Osteoblast (primary cell): Measurements from ENCODE around the gene LMTK2. TPM values are rescaled to one million over a fixed set of nuclear protein-coding genes. Genes with fewer than 3 reads are reported as not detected.
A peak's percentile ranks its signal among the peaks of the same experiment; 100 is the strongest.

Source experiments
- DNase-seq: peaks from one replicate; pipeline ENCODE4 v3.0.0; 2011; ENCODE audit warnings: low spot score, mixed read lengths; ENCODE audit not compliant: insufficient read length; ENCODE audit errors: missing footprints
- H2AFZ ChIP-seq: 2 replicates; pipeline ENCODE4 v1.6.0; 2011; ENCODE audit warnings: mild to moderate bottlenecking, low read length
- H3K27ac ChIP-seq: 2 replicates; pipeline ENCODE4 v1.5.1; 2011; ENCODE audit warnings: mild to moderate bottlenecking, low read depth, low read length, moderate library complexity
- H3K27me3 ChIP-seq: 2 replicates; pipeline ENCODE4 v1.6.0; 2012; ENCODE audit warnings: mild to moderate bottlenecking, control low read depth, inconsistent platforms, low read length, moderate library complexity; ENCODE audit not compliant: insufficient read depth
- H3K36me3 ChIP-seq: 2 replicates; pipeline ENCODE4 v1.5.1; 2011; ENCODE audit warnings: mild to moderate bottlenecking, low read length, control low read depth, moderate library complexity; ENCODE audit not compliant: insufficient read depth
- H3K4me1 ChIP-seq: 2 replicates; pipeline ENCODE4 v1.5.1; 2011; ENCODE audit warnings: mild to moderate bottlenecking, low read length, control low read depth, moderate library complexity; ENCODE audit not compliant: insufficient read depth
- H3K4me2 ChIP-seq: 2 replicates; pipeline ENCODE4 v1.6.0; 2011; ENCODE audit warnings: mild to moderate bottlenecking, low read length; ENCODE audit not compliant: insufficient read depth
- H3K4me3 ChIP-seq: fragments of 200-600 bp; sonication (generic); 3 replicates; pipeline ENCODE4 v1.5.1; 2012; ENCODE audit warnings: mild to moderate bottlenecking, low read length, inconsistent platforms; ENCODE audit not compliant: insufficient read depth
- H3K79me2 ChIP-seq: 2 replicates; pipeline ENCODE4 v1.6.0; 2012; ENCODE audit warnings: mild to moderate bottlenecking, low read length, control low read depth, inconsistent platforms; ENCODE audit not compliant: insufficient read depth
- H3K9me3 ChIP-seq: 2 replicates; pipeline ENCODE4 v1.5.1; 2011; ENCODE audit warnings: low read depth, low read length, control low read depth
- H4K20me1 ChIP-seq: 2 replicates; pipeline ENCODE4 v1.6.0; 2012; ENCODE audit warnings: mild to moderate bottlenecking, low read length, control low read depth; ENCODE audit not compliant: insufficient read depth
- total RNA-seq: library from RNA; depleted of rRNA; stranded (reverse); fragments of >200 nt; gene quantifications from 2 replicates; pipeline ENCODE4 v1.2.3, GENCODE V29; 2012
- TF ChIP-seq, protein P1 (sequence below): IDR thresholded peaks from 2 replicates; pipeline ENCODE4 v1.5.1; 2011; ENCODE audit warnings: mild to moderate bottlenecking, low read depth, low read length, moderate library complexity; ENCODE audit errors: extremely low read depth

The LMTK2 gene
- total RNA-seq, 1 donor: 14.1 TPM

- Histone ChIP-seq H3K9me3 (no peaks in the 10 kb centered on the region), H3K4me1 (no peaks in the 10 kb centered on the region), H3K27me3 (no peaks in the 10 kb centered on the region), H2AFZ (no peak overlapping the region), H3K36me3 (no peaks in the 10 kb centered on the region), H3K4me2 (no peak overlapping the region), H3K4me3 (no peak overlapping the region), H3K79me2 (no peaks in the 10 kb centered on the region), H4K20me1 (no peaks in the 10 kb centered on the region), H3K27ac (no peak overlapping the region)
- TF ChIP-seq, protein P1, sequence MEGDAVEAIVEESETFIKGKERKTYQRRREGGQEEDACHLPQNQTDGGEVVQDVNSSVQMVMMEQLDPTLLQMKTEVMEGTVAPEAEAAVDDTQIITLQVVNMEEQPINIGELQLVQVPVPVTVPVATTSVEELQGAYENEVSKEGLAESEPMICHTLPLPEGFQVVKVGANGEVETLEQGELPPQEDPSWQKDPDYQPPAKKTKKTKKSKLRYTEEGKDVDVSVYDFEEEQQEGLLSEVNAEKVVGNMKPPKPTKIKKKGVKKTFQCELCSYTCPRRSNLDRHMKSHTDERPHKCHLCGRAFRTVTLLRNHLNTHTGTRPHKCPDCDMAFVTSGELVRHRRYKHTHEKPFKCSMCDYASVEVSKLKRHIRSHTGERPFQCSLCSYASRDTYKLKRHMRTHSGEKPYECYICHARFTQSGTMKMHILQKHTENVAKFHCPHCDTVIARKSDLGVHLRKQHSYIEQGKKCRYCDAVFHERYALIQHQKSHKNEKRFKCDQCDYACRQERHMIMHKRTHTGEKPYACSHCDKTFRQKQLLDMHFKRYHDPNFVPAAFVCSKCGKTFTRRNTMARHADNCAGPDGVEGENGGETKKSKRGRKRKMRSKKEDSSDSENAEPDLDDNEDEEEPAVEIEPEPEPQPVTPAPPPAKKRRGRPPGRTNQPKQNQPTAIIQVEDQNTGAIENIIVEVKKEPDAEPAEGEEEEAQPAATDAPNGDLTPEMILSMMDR: no peak
- DNase-seq: no peak
Observed at GRCh38 chr7:98077762-98078161, 28.9 kb upstream of the LMTK2 start.

DNA sequence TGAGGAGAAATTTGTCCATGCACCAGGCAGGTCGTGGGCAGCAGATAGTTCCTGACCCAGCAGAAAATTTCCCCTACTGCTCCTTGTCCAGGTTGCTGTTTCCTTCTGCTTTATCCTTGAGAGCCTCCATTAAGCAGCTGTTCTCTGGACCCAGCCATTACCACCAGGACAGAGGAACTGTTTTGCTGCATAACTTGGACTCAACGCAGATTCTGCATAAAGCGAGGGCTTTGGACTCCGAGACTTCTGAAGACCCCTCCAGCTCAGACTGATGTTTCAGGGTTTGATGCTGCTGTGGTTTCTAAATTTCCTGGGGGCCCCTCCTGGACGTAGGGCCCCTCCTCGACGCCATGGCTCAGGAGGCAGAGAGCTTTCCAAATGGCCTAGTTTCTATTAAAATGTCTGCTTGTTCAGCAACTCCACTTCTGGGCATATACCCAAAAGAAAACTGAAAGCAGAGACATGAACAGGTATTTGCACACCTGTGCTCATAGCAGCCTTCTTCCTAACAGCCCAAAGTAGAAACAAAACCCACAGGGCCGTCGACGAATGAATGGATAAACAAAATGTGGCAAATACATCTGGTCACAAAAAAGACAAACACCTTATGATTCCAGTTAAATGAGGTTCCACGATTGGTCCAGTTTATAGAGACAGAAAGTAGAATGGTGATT is 28.3 kb upstream of the LMTK2 start:
- Histone ChIP-seq H3K36me3 (no peaks in the 10 kb centered on the region), H4K20me1 (no peaks in the 10 kb centered on the region), H3K4me2 (no peak overlapping the region), H3K9me3 (no peaks in the 10 kb centered on the region), H3K27ac (no peak overlapping the region), H2AFZ (no peak overlapping the region), H3K27me3 (no peaks in the 10 kb centered on the region), H3K4me3 (no peak overlapping the region), H3K79me2 (no peaks in the 10 kb centered on the region), H3K4me1 (no peaks in the 10 kb centered on the region)
- no peak for DNase-seq
- TF ChIP-seq, protein P1: no peak

DNA sequence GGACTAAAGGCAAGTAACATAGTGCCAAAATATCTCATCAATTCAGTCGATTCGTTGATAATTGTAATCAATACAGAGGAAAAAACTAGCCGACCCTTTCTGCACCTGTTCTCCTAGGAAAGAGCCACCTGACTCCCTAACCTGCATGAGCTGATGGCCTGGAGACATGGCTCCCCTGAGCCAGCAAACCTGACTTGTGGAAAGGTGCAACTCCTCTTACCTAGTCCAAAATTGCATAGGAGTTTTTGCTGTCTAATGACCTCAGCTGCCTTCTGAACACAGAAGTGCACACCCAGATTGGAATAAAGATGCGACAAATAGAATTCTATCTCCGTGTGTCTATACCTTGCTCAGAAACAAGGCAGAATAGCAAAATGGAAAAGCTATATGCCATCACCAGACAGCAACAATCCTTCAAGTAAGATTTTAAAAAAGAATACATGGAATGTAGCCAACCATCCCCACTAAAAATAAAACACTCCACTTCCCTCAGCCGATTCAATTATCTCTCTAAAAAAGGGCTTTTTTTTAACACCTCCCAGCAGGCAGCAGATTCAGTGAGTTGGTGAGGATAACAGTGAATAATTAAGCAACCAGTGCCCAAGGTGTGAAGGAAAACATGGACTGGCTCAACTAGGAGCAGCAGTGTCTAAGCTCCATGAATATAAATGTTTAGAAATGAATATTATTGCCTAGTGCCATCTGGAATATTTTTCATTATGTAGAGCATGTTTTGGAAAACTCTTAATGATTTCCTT is 26.6 kb upstream of the LMTK2 start:
- TF ChIP-seq, protein P1: no peak
- H4K20me1 ChIP-seq: no peaks in the 10 kb centered on the region
- no peaks in the 10 kb centered on the region for H3K4me1 ChIP-seq
- H3K36me3 ChIP-seq: no peaks in the 10 kb centered on the region
- H3K79me2 ChIP-seq: no peaks in the 10 kb centered on the region
- no peak overlapping the region for H3K4me3 ChIP-seq
- H3K27me3 ChIP-seq: no peaks in the 10 kb centered on the region
- DNase-seq: peak; percentile 55
- H3K4me2 ChIP-seq: no peak overlapping the region
- no peak overlapping the region for H2AFZ ChIP-seq
- no peak overlapping the region for H3K27ac ChIP-seq
- H3K9me3 ChIP-seq: no peaks in the 10 kb centered on the region

GRCh38 chr7:98081319-98081718 is 25.3 kb upstream of the LMTK2 start:
- H3K79me2 ChIP-seq: no peaks in the 10 kb centered on the region
- no peaks in the 10 kb centered on the region for H3K27me3 ChIP-seq
- no peaks in the 10 kb centered on the region for H4K20me1 ChIP-seq
- no peaks in the 10 kb centered on the region for H3K4me1 ChIP-seq
- H3K36me3 ChIP-seq: no peaks in the 10 kb centered on the region
- H2AFZ ChIP-seq: no peak overlapping the region
- H3K4me2 ChIP-seq: no peak overlapping the region
- TF ChIP-seq, protein P1: no peak
- H3K9me3 ChIP-seq: no peaks in the 10 kb centered on the region
- H3K27ac ChIP-seq: no peak overlapping the region
- DNase-seq: no peak
- H3K4me3 ChIP-seq: no peak overlapping the region
